Measurements from ENCODE around the gene SUN5.

- TF ChIP-seq CTCF (conservative IDR thresholded peaks at IDR 0.05 in 1 of 2, IDR thresholded peaks at IDR 0.05 in 1 of 2; ENCODE audit: extremely low read depth in 1 of 2, insufficient read depth in 1 of 2, low read depth in 1 of 2, low read length in 2 of 2) (no peak), EZH2 (IDR thresholded peaks at IDR 0.05; ENCODE audit: borderline replicate concordance, low read length) (no peak)
Observed at GRCh38 chr20:33025318-33025876, 21.2 kb upstream of the SUN5 start.
